Ishikawa (cell line): ENCODE measurements around the gene SRD5A1.

Experiments used
- CEBPB ChIP-seq: IDR thresholded peaks from 2 replicates; pipeline ENCODE4 v1.6.1; 2012
- CREB1 ChIP-seq: IDR thresholded peaks from 2 replicates; pipeline ENCODE4 v1.6.1; 2012; ENCODE audit warnings: low read depth
- EGR1 ChIP-seq: IDR thresholded peaks from 2 replicates; pipeline ENCODE4 v1.6.1; 2012
- EP300 ChIP-seq: IDR thresholded peaks from 2 replicates; pipeline ENCODE4 v1.6.1; 2012; ENCODE audit warnings: borderline replicate concordance
- FOXM1 ChIP-seq: IDR thresholded peaks from 2 replicates; pipeline ENCODE4 v1.6.1; 2012; ENCODE audit warnings: low read depth, borderline replicate concordance
- MAX ChIP-seq: IDR thresholded peaks from 2 replicates; pipeline ENCODE4 v1.6.1; 2012
- NFIC ChIP-seq: IDR thresholded peaks from 2 replicates; pipeline ENCODE4 v1.6.1; 2012
- RAD21 ChIP-seq: IDR thresholded peaks from 2 replicates; pipeline ENCODE4 v1.6.1; 2012; ENCODE audit warnings: low read depth
- REST ChIP-seq: IDR thresholded peaks from 2 replicates; pipeline ENCODE4 v1.6.1; 2012; ENCODE audit warnings: low read depth, mild to moderate bottlenecking
- TAF1 ChIP-seq: IDR thresholded peaks from 2 replicates; pipeline ENCODE4 v1.6.1; 2012; ENCODE audit warnings: low read depth, mild to moderate bottlenecking
- TCF12 ChIP-seq: IDR thresholded peaks from 2 replicates; pipeline ENCODE4 v1.6.1; 2012; ENCODE audit warnings: low read depth
- TEAD4 ChIP-seq: IDR thresholded peaks from 2 replicates; pipeline ENCODE4 v1.6.1; 2012
- USF1 ChIP-seq: IDR thresholded peaks from 2 replicates; pipeline ENCODE4 v1.6.1; 2012
- YY1 ChIP-seq: IDR thresholded peaks from 2 replicates; pipeline ENCODE4 v1.6.1; 2012; ENCODE audit warnings: low read depth
- ZBTB7A ChIP-seq: IDR thresholded peaks from 2 replicates; pipeline ENCODE4 v1.6.1; 2012; ENCODE audit warnings: low read depth

Gene SRD5A1

GRCh38 chr5:6638236-6638635 lies 5.0 kb downstream of the SRD5A1 start:
- TF ChIP-seq USF1 (no peak), MAX (no peak), NFIC (no peak), CREB1 (no peak), TAF1 (no peak)

GRCh38 chr5:6642655-6643054 lies 9.4 kb downstream of the SRD5A1 start:
- TF ChIP-seq EGR1 = no peak
- no peak for TF ChIP-seq TCF12

GRCh38 chr5:6644794-6645241 lies 11.6 kb downstream of the SRD5A1 start:
- TF ChIP-seq EP300 (no peak), USF1 (no peak), MAX (no peak)

- TF ChIP-seq CREB1 (no peak), YY1 (no peak), RAD21 (no peak), USF1 (no peak), TEAD4 (no peak), CEBPB (no peak), EP300 (no peak), NFIC (no peak), ZBTB7A (no peak), FOXM1 (no peak), EGR1 (no peak), MAX (no peak), TAF1 (no peak), REST (no peak), TCF12 (no peak)
These were observed 15.9 kb downstream of the SRD5A1 start for GRCh38 chr5:6649186-6649585.

GRCh38 chr5:6649681-6650080 lies 16.4 kb downstream of the SRD5A1 start:
- TF ChIP-seq ZBTB7A (no peak), CEBPB (no peak), EGR1 (no peak), TEAD4 (no peak), NFIC (no peak), RAD21 (no peak), EP300 (no peak), CREB1 (no peak), USF1 (no peak), MAX (no peak), TCF12 (no peak), YY1 (no peak), FOXM1 (no peak), REST (no peak), TAF1 (no peak)

GRCh38 chr5:6652025-6652424 lies 18.8 kb downstream of the SRD5A1 start:
- TF ChIP-seq RAD21 (no peak), USF1 (no peak), CREB1 (no peak), ZBTB7A (no peak), FOXM1 (no peak), CEBPB (no peak), EP300 (no peak), NFIC (no peak)
